ENCODE data around the gene IFRD2. TPM values are rescaled to one million over a fixed set of nuclear protein-coding genes. Genes with fewer than 3 reads are reported as not detected.

The IFRD2 gene
- total and polyA plus RNA-seq, 2 of the 13 experiments (the other 11 are each of a cell fraction or from before 2014, with no cell fraction given): 32.8 to 96.1 TPM

DNA sequence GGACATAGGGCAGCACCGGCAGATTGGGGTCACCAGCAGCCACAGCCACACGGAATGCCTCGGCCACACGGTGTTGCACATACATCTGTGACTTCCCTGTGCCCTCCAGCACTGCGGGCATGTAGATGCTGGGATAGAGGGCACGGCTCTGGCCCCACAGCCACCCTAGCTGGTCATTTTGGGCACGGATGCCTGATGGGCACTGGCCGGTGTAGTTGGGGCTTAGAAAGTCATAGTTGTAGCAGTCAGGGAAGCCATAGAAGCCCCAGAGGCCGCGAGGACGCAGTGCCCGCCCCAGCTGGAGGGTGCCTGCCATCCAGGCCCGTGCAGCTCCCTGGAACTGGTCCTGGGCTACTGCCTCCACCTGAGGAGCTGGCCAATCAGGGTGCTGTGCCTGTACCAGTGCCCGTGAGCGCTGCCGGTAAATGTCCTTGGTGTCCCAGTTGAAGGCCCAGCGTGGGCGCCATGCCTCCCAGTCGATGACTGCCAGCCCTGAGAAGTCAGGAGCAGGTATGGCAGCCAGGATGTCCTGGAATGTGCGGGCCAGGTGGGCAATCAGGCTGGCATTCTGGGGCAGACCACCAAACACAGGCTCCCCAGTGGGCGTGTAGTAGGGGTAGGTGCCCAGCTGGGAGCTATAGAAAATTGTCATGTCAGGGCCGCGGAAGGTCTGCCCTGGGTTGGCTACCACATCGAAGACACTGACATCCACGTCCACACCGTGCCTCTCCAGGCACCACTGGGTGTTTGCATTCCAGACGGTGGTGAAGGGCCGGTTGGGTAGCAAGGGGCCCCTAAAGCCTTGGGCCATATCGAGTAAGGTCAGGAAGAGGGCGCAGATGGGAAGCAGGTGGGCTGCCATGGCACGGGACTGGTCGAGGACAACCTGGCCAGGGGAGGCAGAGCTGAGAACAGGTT lies 10.1 kb upstream of the IFRD2 start (continued):
- TF ChIP-seq HNRNPLL (IDR thresholded peaks at IDR 0.05; ENCODE audit: low read depth, low read length, poor library complexity, severe bottlenecking) (peak; percentile 53), NFE2L2 (IDR thresholded peaks at IDR 0.05; ENCODE audit: low read length) (no peak), MAFF (IDR thresholded peaks at IDR 0.05; ENCODE audit: low read depth, low read length) (no peak), SP5 (CRISPR knock-in tag; IDR thresholded peaks at IDR 0.05; ENCODE audit: borderline replicate concordance, low read depth) (no peak), ZNF703 (CRISPR knock-in tag; IDR thresholded peaks at IDR 0.05; ENCODE audit: borderline replicate concordance) (no peak), ZKSCAN1 (IDR thresholded peaks at IDR 0.05; ENCODE audit: low read length) (no peak), KDM5A (IDR thresholded peaks at IDR 0.05; ENCODE audit: borderline replicate concordance, low read length) (peak; percentile 20; the same call in 1 of the 2 replicates), TRIM22 (IDR thresholded peaks at IDR 0.05) (no peak), SALL2 (CRISPR knock-in tag; IDR thresholded peaks at IDR 0.05) (peak; percentile 13; the same call in 1 of the 2 replicates), NRL (CRISPR knock-in tag; IDR thresholded peaks at IDR 0.05; ENCODE audit: borderline replicate concordance) (peak; percentile 26; the same call in 1 of the 2 replicates), ZFYVE20 (CRISPR knock-in tag; IDR thresholded peaks at IDR 0.05; ENCODE audit: borderline replicate concordance, low read depth) (0 out of 2 replicates have a peak, but pooled peaks have one; percentile 66), ZBTB7A (CRISPR knock-in tag; IDR thresholded peaks at IDR 0.05) (0 out of 2 replicates have a peak, but pooled peaks have one; percentile 23), ZNF253 (CRISPR knock-in tag; IDR thresholded peaks at IDR 0.05; ENCODE audit: borderline replicate concordance) (0 out of 2 replicates have a peak, but pooled peaks have one; percentile 19), AGO2 (optimal IDR thresholded peaks at IDR 0.05; ENCODE audit: low read depth, low read length) (peak; percentile 92), HNRNPL (IDR thresholded peaks at IDR 0.05; ENCODE audit: low read depth, low read length) (peak; percentile 85), PAX8 (CRISPR knock-in tag; IDR thresholded peaks at IDR 0.05; ENCODE audit: borderline replicate concordance) (no peak), RBM22 (optimal IDR thresholded peaks at IDR 0.05; ENCODE audit: low read length) (peak; percentile 65), TEAD3 (CRISPR knock-in tag; optimal IDR thresholded peaks at IDR 0.05; ENCODE audit: borderline replicate concordance) (peak; percentile 2), GLI4 (CRISPR knock-in tag; IDR thresholded peaks at IDR 0.05; ENCODE audit: borderline replicate concordance) (peak; percentile 61; the same call in 1 of the 2 replicates), DNMT1 (CRISPR knock-in tag; IDR thresholded peaks at IDR 0.05) (0 out of 2 replicates have a peak, but pooled peaks have one; percentile 55), ZNF333 (CRISPR knock-in tag; IDR thresholded peaks at IDR 0.05; ENCODE audit: borderline replicate concordance) (0 out of 2 replicates have a peak, but pooled peaks have one; percentile 9)
- TF ChIP-seq, protein P1, sequence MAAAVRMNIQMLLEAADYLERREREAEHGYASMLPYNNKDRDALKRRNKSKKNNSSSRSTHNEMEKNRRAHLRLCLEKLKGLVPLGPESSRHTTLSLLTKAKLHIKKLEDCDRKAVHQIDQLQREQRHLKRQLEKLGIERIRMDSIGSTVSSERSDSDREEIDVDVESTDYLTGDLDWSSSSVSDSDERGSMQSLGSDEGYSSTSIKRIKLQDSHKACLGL (CRISPR knock-in tag; IDR thresholded peaks at IDR 0.05): peak; percentile 43; the same call in 1 of the 2 replicates
- TF ChIP-seq, protein P2, sequence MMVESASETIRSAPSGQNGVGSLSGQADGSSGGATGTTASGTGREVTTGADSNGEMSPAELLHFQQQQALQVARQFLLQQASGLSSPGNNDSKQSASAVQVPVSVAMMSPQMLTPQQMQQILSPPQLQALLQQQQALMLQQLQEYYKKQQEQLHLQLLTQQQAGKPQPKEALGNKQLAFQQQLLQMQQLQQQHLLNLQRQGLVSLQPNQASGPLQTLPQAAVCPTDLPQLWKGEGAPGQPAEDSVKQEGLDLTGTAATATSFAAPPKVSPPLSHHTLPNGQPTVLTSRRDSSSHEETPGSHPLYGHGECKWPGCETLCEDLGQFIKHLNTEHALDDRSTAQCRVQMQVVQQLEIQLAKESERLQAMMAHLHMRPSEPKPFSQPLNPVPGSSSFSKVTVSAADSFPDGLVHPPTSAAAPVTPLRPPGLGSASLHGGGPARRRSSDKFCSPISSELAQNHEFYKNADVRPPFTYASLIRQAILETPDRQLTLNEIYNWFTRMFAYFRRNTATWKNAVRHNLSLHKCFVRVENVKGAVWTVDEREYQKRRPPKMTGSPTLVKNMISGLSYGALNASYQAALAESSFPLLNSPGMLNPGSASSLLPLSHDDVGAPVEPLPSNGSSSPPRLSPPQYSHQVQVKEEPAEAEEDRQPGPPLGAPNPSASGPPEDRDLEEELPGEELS (CRISPR knock-in tag; IDR thresholded peaks at IDR 0.05): 0 out of 2 replicates have a peak, but pooled peaks have one; percentile 12
- TF ChIP-seq, protein P3, sequence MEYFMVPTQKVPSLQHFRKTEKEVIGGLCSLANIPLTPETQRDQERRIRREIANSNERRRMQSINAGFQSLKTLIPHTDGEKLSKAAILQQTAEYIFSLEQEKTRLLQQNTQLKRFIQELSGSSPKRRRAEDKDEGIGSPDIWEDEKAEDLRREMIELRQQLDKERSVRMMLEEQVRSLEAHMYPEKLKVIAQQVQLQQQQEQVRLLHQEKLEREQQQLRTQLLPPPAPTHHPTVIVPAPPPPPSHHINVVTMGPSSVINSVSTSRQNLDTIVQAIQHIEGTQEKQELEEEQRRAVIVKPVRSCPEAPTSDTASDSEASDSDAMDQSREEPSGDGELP (IDR thresholded peaks at IDR 0.05; ENCODE audit: borderline replicate concordance, low read depth): 0 out of 2 replicates have a peak, but pooled peaks have one; percentile 6

Data from HepG2 (cell line).